Loucy (cell line): ENCODE data around the gene ACTR3C.

Experiments
- H2AFZ ChIP-seq: fragments of 200-600 bp; sonication (generic); 2 replicates; pipeline ENCODE4 v1.6.0; 2016; ENCODE audit warnings: antibody characterized with exemption, mild to moderate bottlenecking, low read length, moderate library complexity
- H3F3A ChIP-seq: fragments of 200-600 bp; 2 replicates; pipeline ENCODE4 v1.6.0; 2016; ENCODE audit warnings: antibody characterized with exemption, low read depth, mild to moderate bottlenecking
- H3K27me3 ChIP-seq: fragments of 200-600 bp; sonication (generic); 2 replicates; pipeline ENCODE4 v1.6.1; 2014; ENCODE audit warnings: low read length, mild to moderate bottlenecking; ENCODE audit not compliant: insufficient read depth, poor library complexity, severe bottlenecking
- H3K36me3 ChIP-seq: fragments of 200-600 bp; sonication (generic); 2 replicates; pipeline ENCODE4 v1.6.1; 2016; ENCODE audit warnings: low read length; ENCODE audit not compliant: insufficient read depth
- H3K4me1 ChIP-seq: fragments of 200-600 bp; sonication (generic); 2 replicates; pipeline ENCODE4 v1.5.1; 2014; ENCODE audit warnings: low read length, mild to moderate bottlenecking; ENCODE audit not compliant: insufficient read depth, poor library complexity, severe bottlenecking
- H3K4me2 ChIP-seq: fragments of 200-600 bp; sonication (generic); 2 replicates; pipeline ENCODE4 v1.6.0; 2014; ENCODE audit warnings: antibody characterized with exemption, low read length, low read depth, mild to moderate bottlenecking; ENCODE audit not compliant: poor library complexity, severe bottlenecking
- H3K4me3 ChIP-seq: fragments of 200-600 bp; sonication (generic); 2 replicates; pipeline ENCODE4 v1.5.1; 2014; ENCODE audit warnings: low read length, mild to moderate bottlenecking, mixed read lengths; ENCODE audit not compliant: poor library complexity, severe bottlenecking
- H3K79me2 ChIP-seq: fragments of 200-600 bp; sonication (generic); 2 replicates; pipeline ENCODE4 v1.6.1; 2014; ENCODE audit warnings: low read length; ENCODE audit not compliant: insufficient read depth
- H3K9ac ChIP-seq: fragments of 200-600 bp; sonication (generic); 2 replicates; pipeline ENCODE4 v1.6.0; 2014; ENCODE audit warnings: mild to moderate bottlenecking, low read depth, low read length, moderate library complexity; ENCODE audit not compliant: poor library complexity, severe bottlenecking
- H3K9me2 ChIP-seq: fragments of 200-600 bp; sonication (generic); replicated peaks from 2 replicates; pipeline ENCODE4 v1.6.1; 2016; ENCODE audit warnings: low read depth, low read length, mixed read lengths
- H3K9me3 ChIP-seq: fragments of 200-600 bp; sonication (generic); 2 replicates; pipeline ENCODE4 v1.6.1; 2014; ENCODE audit warnings: mild to moderate bottlenecking, antibody characterized with exemption, low read length, low read depth; ENCODE audit not compliant: insufficient read depth
- H4K20me1 ChIP-seq: fragments of 200-600 bp; sonication (generic); 2 replicates; pipeline ENCODE4 v1.6.0; 2014; ENCODE audit warnings: antibody characterized with exemption, low read length, mild to moderate bottlenecking; ENCODE audit not compliant: insufficient read depth, poor library complexity, severe bottlenecking
- EZH2phosphoT487 ChIP-seq: fragments of 200-600 bp; IDR thresholded peaks from 2 replicates; pipeline ENCODE4 v1.6.1; 2018; ENCODE audit warnings: antibody characterized with exemption, mild to moderate bottlenecking, moderate library complexity, borderline replicate concordance
- TF ChIP-seq, protein P1 (sequence below): fragments of 200-600 bp; sonication (generic); conservative IDR thresholded peaks from 2 replicates; pipeline ENCODE4 v1.5.1; 2014; ENCODE audit warnings: mild to moderate bottlenecking, antibody characterized with exemption, low read length

ACTR3C gene

DNA sequence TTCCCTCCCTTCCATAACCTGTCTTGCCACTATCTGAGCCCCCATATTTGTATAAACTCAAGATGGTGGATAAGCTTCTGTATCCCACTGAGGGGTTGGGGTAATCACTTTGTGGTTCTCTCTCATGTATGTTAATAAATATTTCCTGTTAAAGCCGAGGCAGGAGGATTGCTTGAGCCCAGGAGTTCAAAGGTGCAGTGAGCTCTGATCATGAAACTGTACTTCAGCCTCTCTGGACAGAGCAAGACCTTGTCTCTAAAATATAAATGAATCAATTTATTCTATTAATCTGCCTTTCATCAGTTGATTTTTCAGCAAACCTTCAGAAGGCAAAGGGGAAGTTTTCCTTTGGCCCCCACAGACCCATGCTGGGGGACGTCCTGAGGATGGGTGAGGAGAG lies 19.9 kb upstream of the ACTR3C start:
- Histone ChIP-seq H3K9me2 (no peaks in the 10 kb centered on the region), H3K4me3 (no peak overlapping the region), H3K9me3 (no peaks in the 10 kb centered on the region), H3K4me1 (no peaks in the 10 kb centered on the region), H3K27me3 (no peaks in the 10 kb centered on the region), H3K4me2 (no peak overlapping the region), H3K36me3 (peaks cover 3% of the 10 kb centered on the region; the same call in 1 of the 2 replicates), H3K9ac (no peak overlapping the region), H3F3A (no peaks in the 10 kb centered on the region), H2AFZ (no peak overlapping the region), H3K79me2 (no peaks in the 10 kb centered on the region), H4K20me1 (no peaks in the 10 kb centered on the region)
- no peak for TF ChIP-seq EZH2phosphoT487
- TF ChIP-seq, protein P1, sequence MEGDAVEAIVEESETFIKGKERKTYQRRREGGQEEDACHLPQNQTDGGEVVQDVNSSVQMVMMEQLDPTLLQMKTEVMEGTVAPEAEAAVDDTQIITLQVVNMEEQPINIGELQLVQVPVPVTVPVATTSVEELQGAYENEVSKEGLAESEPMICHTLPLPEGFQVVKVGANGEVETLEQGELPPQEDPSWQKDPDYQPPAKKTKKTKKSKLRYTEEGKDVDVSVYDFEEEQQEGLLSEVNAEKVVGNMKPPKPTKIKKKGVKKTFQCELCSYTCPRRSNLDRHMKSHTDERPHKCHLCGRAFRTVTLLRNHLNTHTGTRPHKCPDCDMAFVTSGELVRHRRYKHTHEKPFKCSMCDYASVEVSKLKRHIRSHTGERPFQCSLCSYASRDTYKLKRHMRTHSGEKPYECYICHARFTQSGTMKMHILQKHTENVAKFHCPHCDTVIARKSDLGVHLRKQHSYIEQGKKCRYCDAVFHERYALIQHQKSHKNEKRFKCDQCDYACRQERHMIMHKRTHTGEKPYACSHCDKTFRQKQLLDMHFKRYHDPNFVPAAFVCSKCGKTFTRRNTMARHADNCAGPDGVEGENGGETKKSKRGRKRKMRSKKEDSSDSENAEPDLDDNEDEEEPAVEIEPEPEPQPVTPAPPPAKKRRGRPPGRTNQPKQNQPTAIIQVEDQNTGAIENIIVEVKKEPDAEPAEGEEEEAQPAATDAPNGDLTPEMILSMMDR = no peak

DNA sequence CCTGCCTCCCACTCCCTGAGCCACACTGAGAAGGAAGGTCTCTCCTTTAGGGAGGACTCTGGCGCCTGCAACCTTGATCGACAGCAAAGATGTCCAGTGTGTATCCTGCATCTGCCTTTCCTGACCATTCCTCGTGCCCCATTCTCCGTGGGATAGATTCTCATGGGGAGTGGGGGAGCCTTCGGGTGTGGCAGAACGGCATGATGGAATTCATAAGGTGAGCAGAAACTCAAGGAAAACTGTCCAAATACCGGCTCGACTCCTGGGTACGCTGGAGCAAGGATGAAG lies 18.7 kb upstream of the ACTR3C start:
- Histone ChIP-seq H3K27me3 (no peaks in the 10 kb centered on the region), H2AFZ (no peak overlapping the region), H3K9ac (no peak overlapping the region), H3K79me2 (no peaks in the 10 kb centered on the region), H3K36me3 (peaks cover 13% of the 10 kb centered on the region; the same call in 1 of the 2 replicates), H3K9me2 (no peaks in the 10 kb centered on the region), H3F3A (no peaks in the 10 kb centered on the region), H3K4me2 (no peak overlapping the region), H4K20me1 (no peaks in the 10 kb centered on the region), H3K4me3 (no peak overlapping the region), H3K9me3 (no peaks in the 10 kb centered on the region), H3K4me1 (no peaks in the 10 kb centered on the region)
- TF ChIP-seq, protein P1 = no peak
- TF ChIP-seq EZH2phosphoT487 = no peak

DNA sequence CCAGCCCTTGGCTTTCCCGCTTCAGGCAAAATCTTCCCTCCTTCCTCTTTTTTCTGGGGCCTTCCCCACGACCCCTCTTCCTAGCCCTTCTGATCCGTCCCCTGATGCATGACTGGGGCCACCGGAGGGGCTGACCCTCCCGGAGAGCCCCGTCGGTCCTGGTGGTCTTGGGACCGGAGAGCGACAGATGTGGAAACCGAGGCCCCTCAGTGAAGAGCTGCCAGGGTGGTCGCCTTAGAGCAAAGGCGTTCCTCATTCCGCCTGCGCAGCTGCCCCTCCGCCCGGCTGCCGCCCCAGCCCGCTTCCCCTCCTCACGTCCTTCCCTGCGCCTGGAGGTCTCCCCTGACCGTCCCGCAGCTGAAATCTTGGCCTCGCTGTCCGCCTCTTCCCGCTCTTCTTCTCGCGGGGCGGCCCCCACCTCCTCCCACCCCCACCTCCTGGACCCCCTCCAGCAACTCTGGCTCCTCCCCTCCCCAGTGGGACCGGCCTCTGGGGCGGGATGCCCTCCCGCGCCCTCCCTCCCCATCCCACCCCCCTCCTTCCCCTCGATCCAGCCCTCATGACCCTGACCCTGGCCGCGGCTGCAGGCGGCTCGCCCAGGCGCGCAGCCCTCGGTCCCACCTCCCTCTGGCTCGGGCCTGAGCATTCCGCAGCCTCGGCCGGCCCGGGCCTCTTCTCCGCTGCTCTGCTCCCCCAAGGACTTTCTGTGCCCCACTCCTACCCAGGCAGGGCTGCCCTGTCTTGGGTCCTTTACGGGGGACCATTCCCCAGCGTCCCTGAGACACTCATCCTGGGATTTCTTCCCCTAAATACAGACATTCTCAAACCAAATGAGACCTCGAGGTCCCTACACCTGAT lies 18.1 kb upstream of the ACTR3C start, which contains the start of gene RARRES2:
Gene RARRES2 (minus strand): TSS at position 367 of the 858 bp plus-strand sequence. CDS start 1,020 bp downstream, outside the sequence.
- no peaks in the 10 kb centered on the region for H3F3A ChIP-seq
- no peak within 1 kb of the TSS for H3K9ac ChIP-seq
- H3K9me2 ChIP-seq = no peaks in the 10 kb centered on the region
- no peak within 1 kb of the TSS for H3K4me2 ChIP-seq
- no peak within 1 kb of the TSS for H3K4me3 ChIP-seq
- no peaks in the 10 kb centered on the region for H3K4me1 ChIP-seq
- H3K36me3 ChIP-seq = peaks cover 19% of the 10 kb centered on the region; the same call in 1 of the 2 replicates
- H3K9me3 ChIP-seq = no peaks in the 10 kb centered on the region
- H3K27me3 ChIP-seq = no peaks in the 10 kb centered on the region
- H4K20me1 ChIP-seq = no peaks in the 10 kb centered on the region
- no peak for TF ChIP-seq EZH2phosphoT487
- TF ChIP-seq, protein P1 = no peak
- H3K79me2 ChIP-seq = no peaks in the 10 kb centered on the region
- H2AFZ ChIP-seq = no peak within 1 kb of the TSS
